Brain microvascular endothelial cell (primary cell): ENCODE data around the gene REEP6.

Source experiments
- DNase-seq: peaks from one replicate; pipeline ENCODE4 v3.0.0-alpha.2; 2020
- H3K27ac ChIP-seq: fragments of 250-450 bp; sonication (Bioruptor Pico); 2 replicates; pipeline ENCODE4 v1.5.1; 2020; ENCODE audit warnings: mild to moderate bottlenecking, moderate library complexity
- H3K27me3 ChIP-seq: fragments of 250-450 bp; sonication (Bioruptor Pico); replicated peaks from 2 replicates; pipeline ENCODE4 v1.5.1; 2020; ENCODE audit warnings: mild to moderate bottlenecking
- H3K36me3 ChIP-seq: fragments of 250-450 bp; sonication (Bioruptor Pico); replicated peaks from 2 replicates; pipeline ENCODE4 v1.5.1; 2020; ENCODE audit warnings: mild to moderate bottlenecking
- H3K4me3 ChIP-seq: 2 replicates; pipeline ENCODE4 v1.5.1; 2011; ENCODE audit warnings: low read depth, mild to moderate bottlenecking, control low read depth, low read length, moderate library complexity
- CTCF ChIP-seq: IDR thresholded peaks from 2 replicates; pipeline ENCODE4 v1.5.1; 2011; ENCODE audit warnings: low read depth, mild to moderate bottlenecking, moderate library complexity, low read length, control low read depth, inconsistent platforms; ENCODE audit errors: missing control alignments
- in situ Hi-C: cut with HindIII; loops from 2 replicates; pipeline ENCODE4 v1.10.0; 2017; ENCODE audit warnings: low sequenced_read_pairs, low pct_ligation_motif_present

Gene REEP6

GRCh38 chr19:1456121-1456900, 34.7 kb upstream of the REEP6 start:
- no peak for DNase-seq
- H3K27ac ChIP-seq: no peak overlapping the region
- no peaks in the 10 kb centered on the region for H3K36me3 ChIP-seq
- peaks cover 56% of the 10 kb centered on the region for H3K27me3 ChIP-seq
- H3K4me3 ChIP-seq: no peak overlapping the region
- in situ Hi-C loops: no loop called here
- no peak for TF ChIP-seq CTCF

GRCh38 chr19:1457031-1457739, 33.8 kb upstream of the REEP6 start:
- no peak overlapping the region for H3K4me3 ChIP-seq
- no peak for TF ChIP-seq CTCF
- in situ Hi-C loops: no loop called here
- peaks cover 48% of the 10 kb centered on the region for H3K27me3 ChIP-seq
- H3K27ac ChIP-seq: no peak overlapping the region
- DNase-seq: no peak
- H3K36me3 ChIP-seq: no peaks in the 10 kb centered on the region

GRCh38 chr19:1457892-1458291, 33.1 kb upstream of the REEP6 start:
- no peaks in the 10 kb centered on the region for H3K36me3 ChIP-seq
- no peak overlapping the region for H3K27ac ChIP-seq
- no peak for TF ChIP-seq CTCF
- DNase-seq: no peak
- H3K4me3 ChIP-seq: no peak overlapping the region
- in situ Hi-C loops: no loop called here
- H3K27me3 ChIP-seq: peaks cover 41% of the 10 kb centered on the region

- no peak overlapping the region for H3K4me3 ChIP-seq
- no peak overlapping the region for H3K27ac ChIP-seq
- H3K27me3 ChIP-seq: peaks cover 30% of the 10 kb centered on the region
- no peak for DNase-seq
- no peak for TF ChIP-seq CTCF
- in situ Hi-C loops: no loop called here
- no peaks in the 10 kb centered on the region for H3K36me3 ChIP-seq
Observed at GRCh38 chr19:1459479-1459878, 31.5 kb upstream of the REEP6 start.

GRCh38 chr19:1460033-1460995, 30.7 kb upstream of the REEP6 start:
- peaks cover 29% of the 10 kb centered on the region for H3K27me3 ChIP-seq
- no peak for DNase-seq
- in situ Hi-C loops: no loop called here
- no peak overlapping the region for H3K27ac ChIP-seq
- TF ChIP-seq CTCF: no peak
- H3K36me3 ChIP-seq: no peaks in the 10 kb centered on the region
- H3K4me3 ChIP-seq: no peak overlapping the region
